Measurements from ENCODE around the gene RNF182. TPM values are rescaled to one million over a fixed set of nuclear protein-coding genes. Genes with fewer than 3 reads are reported as not detected.

RNF182 gene
- polyA plus RNA-seq, 2 of the 4 experiments (the other 2 are of a cell fraction), result 2.5 to 4.9 TPM

GRCh38 chr6:13980534-13980933, 55.8 kb downstream of the RNF182 start:
- CTCF ChIA-PET, result no interaction called here
- FAIRE-seq (no peak), DNase-seq (ENCODE audit: low read depth in 1 of 2, low spot score in 1 of 2) (no peak), ATAC-seq (no peak)
- H3K4me3 ChIP-seq, result no peak overlapping the region
- no peaks in the 10 kb centered on the region for H3K4me1 ChIP-seq
- no peak overlapping the region for H3K27ac ChIP-seq
- POLR2A ChIA-PET, result no interaction called here
- 46% methylated on average over 4 of the region's 4 CpGs for WGBS (ENCODE audit: missing lambda C conversion rate)
- TF ChIP-seq CBX8 (IDR thresholded peaks at IDR 0.05) (no peak), MAZ (IDR thresholded peaks at IDR 0.05; ENCODE audit: borderline replicate concordance, low read depth, low read length) (no peak), CBX2 (IDR thresholded peaks at IDR 0.05; ENCODE audit: borderline replicate concordance, low read depth) (no peak), HOXB5 (CRISPR knock-in tag; IDR thresholded peaks at IDR 0.05) (no peak), ZNF302 (CRISPR knock-in tag; IDR thresholded peaks at IDR 0.05) (no peak), NR3C1 (IDR thresholded peaks at IDR 0.05) (no peak), BHLHE40 (IDR thresholded peaks at IDR 0.05; ENCODE audit: low read depth, low read length) (no peak), RARB (CRISPR knock-in tag; IDR thresholded peaks at IDR 0.05) (no peak), ZFP36 (IDR thresholded peaks at IDR 0.05; ENCODE audit: borderline replicate concordance, partially characterized antibody) (no peak), ESRRA (IDR thresholded peaks at IDR 0.05; ENCODE audit: borderline replicate concordance, low read length) (no peak)
- no peaks in the 10 kb centered on the region for H3K9me3 ChIP-seq
- H3K4me2 ChIP-seq, result no peak overlapping the region

GRCh38 chr6:13985663-13986325, 61.0 kb downstream of the RNF182 start:
- no peak for FAIRE-seq
- ChIA-PET POLR2A (no interaction called here), CTCF (no interaction called here)
- no peaks in the 10 kb centered on the region for H3K9me3 ChIP-seq
- H3K4me1 ChIP-seq, result no peaks in the 10 kb centered on the region
- no peak overlapping the region for H3K27ac ChIP-seq
- WGBS (ENCODE audit: missing lambda C conversion rate), result 60% methylated on average over 4 of the region's 4 CpGs
- no peak overlapping the region for H3K4me2 ChIP-seq
- DNase-seq (ENCODE audit: low read depth in 1 of 2, low spot score in 1 of 2), result no peak
- no peak overlapping the region for H3K4me3 ChIP-seq
- TF ChIP-seq ZC3H11A (IDR thresholded peaks at IDR 0.05) (no peak), CHD4 (IDR thresholded peaks at IDR 0.05; ENCODE audit: borderline replicate concordance) (no peak), RNF2 (IDR thresholded peaks at IDR 0.05; ENCODE audit: borderline replicate concordance, low read depth) (no peak), FOXS1 (CRISPR knock-in tag; IDR thresholded peaks at IDR 0.05) (no peak), ZSCAN20 (CRISPR knock-in tag; IDR thresholded peaks at IDR 0.05) (no peak), PBX3 (IDR thresholded peaks at IDR 0.05) (no peak), ELK1 (IDR thresholded peaks at IDR 0.05; ENCODE audit: low read depth, low read length) (no peak), NR3C1 (IDR thresholded peaks at IDR 0.05) (no peak), EHMT2 (IDR thresholded peaks at IDR 0.05; ENCODE audit: low read depth) (no peak), SMC3 (IDR thresholded peaks at IDR 0.05) (no peak), BCL3 (IDR thresholded peaks at IDR 0.05) (no peak), SREBF2 (IDR thresholded peaks at IDR 0.05) (no peak), FOSB (CRISPR knock-in tag; IDR thresholded peaks at IDR 0.05) (no peak), GATA3 (IDR thresholded peaks at IDR 0.05; ENCODE audit: borderline replicate concordance) (no peak), MYC (IDR thresholded peaks at IDR 0.05; ENCODE audit: borderline replicate concordance, low read length) (no peak), RFX5 (IDR thresholded peaks at IDR 0.05) (no peak), USF2 (IDR thresholded peaks at IDR 0.05) (no peak), ESRRA (IDR thresholded peaks at IDR 0.05; ENCODE audit: borderline replicate concordance, low read length) (no peak), JUNB (IDR thresholded peaks at IDR 0.05) (no peak), JUN (IDR thresholded peaks at IDR 0.05) (no peak)
- ATAC-seq, result no peak

All from A549 (cell line).